Cerebellar cortex (tissue), 1 donor: Measurements from ENCODE around the gene NBEA.

Source experiments
- DNase-seq: peaks from one replicate; pipeline ENCODE4 v3.0.0-alpha.2; 2015; ENCODE audit warnings: low spot score

The NBEA gene

GRCh38 chr13:35164324-35164932, 222.4 kb downstream of the NBEA start:
- DNase-seq: peak; percentile 75

- DNase-seq: peak; percentile 18
Observed at GRCh38 chr13:35165205-35165604, 223.1 kb downstream of the NBEA start.

GRCh38 chr13:35179494-35179893, 237.4 kb downstream of the NBEA start:
- no peak for DNase-seq

- no peak for DNase-seq
Observed at GRCh38 chr13:35179920-35180663, 238.0 kb downstream of the NBEA start.

GRCh38 chr13:35190241-35190640, 248.2 kb downstream of the NBEA start:
- no peak for DNase-seq

- no peak for DNase-seq
Observed at GRCh38 chr13:35191883-35192282, 249.8 kb downstream of the NBEA start.

- peak; percentile 27 for DNase-seq
Observed at GRCh38 chr13:35198613-35199200, 256.6 kb downstream of the NBEA start.

GRCh38 chr13:35208587-35208986, 266.5 kb downstream of the NBEA start:
- no peak for DNase-seq

- peak; percentile 42 for DNase-seq
Observed at GRCh38 chr13:35210261-35210660, 268.2 kb downstream of the NBEA start.

GRCh38 chr13:35211949-35212348, 269.9 kb downstream of the NBEA start:
- no peak for DNase-seq

- DNase-seq: no peak
Observed at GRCh38 chr13:35213911-35214310, 271.8 kb downstream of the NBEA start.

GRCh38 chr13:35216131-35216530, 274.1 kb downstream of the NBEA start:
- no peak for DNase-seq

GRCh38 chr13:35219021-35219420, 277.0 kb downstream of the NBEA start:
- DNase-seq: no peak

GRCh38 chr13:35225159-35225558, 283.1 kb downstream of the NBEA start:
- no peak for DNase-seq

- no peak for DNase-seq
Observed at GRCh38 chr13:35225582-35225981, 283.5 kb downstream of the NBEA start.

GRCh38 chr13:35228536-35228935, 286.5 kb downstream of the NBEA start:
- no peak for DNase-seq

- DNase-seq: no peak
Observed at GRCh38 chr13:35231426-35231825, 289.4 kb downstream of the NBEA start.

GRCh38 chr13:35238274-35238673, 296.2 kb downstream of the NBEA start:
- no peak for DNase-seq

GRCh38 chr13:35252536-35253205, 310.6 kb downstream of the NBEA start:
- DNase-seq: no peak

- peak; percentile 92 for DNase-seq
Observed at GRCh38 chr13:35255241-35255640, 313.2 kb downstream of the NBEA start.

- no peak for DNase-seq
Observed at GRCh38 chr13:35256459-35257148, 314.5 kb downstream of the NBEA start.

- DNase-seq: no peak
Observed at GRCh38 chr13:35260316-35260715, 318.2 kb downstream of the NBEA start.
